Vagina (tissue), 2 donors: ENCODE measurements around the gene KNCN.

Source experiments
- CTCF ChIP-seq, 3 experiments: fragments of 450-650 bp in 2 of 3; fragments of 200-600 bp in 1 of 3; sonication (generic) in 1 of 3; IDR thresholded peaks; one replicate each; pipeline ENCODE4 v1.5.1; 2017 to 2019; ENCODE audit warnings: antibody characterized with exemption in 3 of 3, mild to moderate bottlenecking in 2 of 3, moderate library complexity in 2 of 3
- POLR2A ChIP-seq, 2 donors: fragments of 450-650 bp; IDR thresholded peaks; one replicate each; pipeline ENCODE4 v1.6.1; 2017; ENCODE audit warnings: antibody characterized with exemption in 2 of 2, mild to moderate bottlenecking in 2 of 2, moderate library complexity in 2 of 2
- POLR2AphosphoS5 ChIP-seq, 2 donors: sonication (generic); formaldehyde crosslinking; IDR thresholded peaks; one replicate each; pipeline ENCODE4 v1.9.0; 2017; ENCODE audit warnings: antibody characterized with exemption in 2 of 2, mild to moderate bottlenecking in 2 of 2, low read depth in 1 of 2; ENCODE audit not compliant: insufficient read depth in 1 of 2

DNA sequence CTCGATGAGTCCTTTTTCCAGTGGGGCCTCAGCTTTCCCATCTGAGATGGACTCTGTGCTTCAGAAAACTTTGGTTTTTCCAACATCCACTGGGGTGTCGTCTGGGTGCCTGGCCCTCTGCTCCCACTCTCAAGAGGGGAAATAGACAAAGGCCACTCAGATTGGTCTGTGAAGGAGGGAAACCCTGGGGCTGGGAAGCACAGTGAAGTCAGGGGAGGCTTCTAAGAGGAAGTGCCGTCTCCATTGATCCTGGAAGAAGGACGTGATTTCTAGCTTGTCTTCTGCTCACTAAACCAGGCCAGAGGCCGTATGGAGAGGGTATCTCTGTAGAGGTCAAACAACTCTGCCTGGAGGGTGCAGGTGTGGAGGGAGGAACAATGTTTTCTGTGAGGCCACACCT lies 5.2 kb downstream of the KNCN start:
- no peak for TF ChIP-seq CTCF (IDR thresholded peaks at IDR 0.05)
- TF ChIP-seq POLR2A (IDR thresholded peaks at IDR 0.05): no peak
- no peak for TF ChIP-seq POLR2AphosphoS5 (IDR thresholded peaks at IDR 0.05; ENCODE audit: insufficient read depth in 1 of 2, low read depth in 1 of 2)
